Activated naive CD4-positive, alpha-beta T cell treated with anti-CD3 and anti-CD28 coated beads, Interleukin-2, amount 50 U/mL, for 72 hours (primary cell): ENCODE measurements around the gene ENAH. TPM values are rescaled to one million over a fixed set of nuclear protein-coding genes. Genes with fewer than 3 reads are reported as not detected.

Experiments
- ATAC-seq, 2 donors: fragments of 150-1000 bp; cut with Tn5 transposase; 2 replicates each; pipeline ENCODE4 v1.10.0; 2021; ENCODE audit warnings: mild to moderate bottlenecking in 2 of 2, moderate library complexity in 2 of 2
- DNase-seq, 2 donors: peaks; one replicate each; pipeline ENCODE4 v3.0.0; 2021 to 2022; ENCODE audit warnings: low spot score in 2 of 2
- H3K27ac Mint-ChIP-seq, 2 donors: one replicate each; pipeline ENCODE4 v1.8.0; 2022; ENCODE audit warnings: mild to moderate bottlenecking in 2 of 2, mixed read lengths in 2 of 2
- H3K36me3 Mint-ChIP-seq, 2 donors: one replicate each; pipeline ENCODE4 v1.8.0; 2022; ENCODE audit warnings: mixed read lengths in 2 of 2
- H3K9me3 Mint-ChIP-seq, 2 donors: one replicate each; pipeline ENCODE4 v1.8.0; 2022; ENCODE audit warnings: mixed read lengths in 2 of 2
- total RNA-seq, 2 donors: library from RNA; stranded (reverse); gene quantifications; one replicate each; pipeline ENCODE4 v1.2.3, GENCODE V29; 2022

ENAH gene
- total RNA-seq, 2 donors from 2014 or later, result 0.09 to 0.89 TPM

DNA sequence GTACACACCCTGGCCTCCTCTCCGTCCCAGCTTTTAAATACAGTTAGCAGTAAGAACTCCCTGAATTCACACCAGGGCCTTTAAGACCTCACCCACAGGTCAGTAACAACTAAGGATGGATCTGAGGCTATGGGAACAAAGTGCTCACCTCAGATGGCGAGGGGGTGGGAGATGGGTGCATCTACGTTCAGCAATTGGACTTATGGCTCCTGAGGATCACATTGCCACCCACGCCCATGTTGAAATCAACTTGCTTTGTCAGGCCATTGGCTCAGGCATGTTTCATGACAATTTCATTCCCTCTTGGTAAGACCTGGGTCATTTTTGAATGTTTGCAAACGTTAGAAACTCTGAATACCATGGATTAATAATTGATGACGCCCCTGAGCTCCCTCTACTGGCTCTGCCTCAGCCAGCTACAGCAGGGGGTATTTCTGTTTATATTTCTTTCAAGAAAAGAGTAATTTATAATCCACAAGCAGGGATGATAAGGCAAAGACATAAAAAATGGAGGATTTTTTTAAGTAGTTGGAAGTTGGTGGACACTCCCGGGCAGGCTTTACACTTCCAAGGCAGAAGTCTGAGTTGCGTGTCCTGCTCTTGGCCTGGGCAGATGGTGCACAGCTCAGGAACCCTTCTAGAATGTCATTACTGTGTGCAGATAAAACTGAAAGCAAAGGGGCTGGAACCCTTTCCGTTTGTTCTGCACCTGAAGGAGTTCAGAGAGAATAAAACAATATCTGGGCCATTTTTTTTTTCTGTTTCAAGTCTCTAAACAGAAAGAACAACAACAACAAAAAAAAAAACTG is 211.4 kb downstream of the ENAH start:
- peaks cover 0 to 6% of the 10 kb centered on the region in 2 donors for H3K36me3 Mint-ChIP-seq
- no peak for DNase-seq
- H3K27ac Mint-ChIP-seq, result peak overlapping the region in 1 of 2 donors; percentile 15
- no peak for ATAC-seq
- no peaks in the 10 kb centered on the region for H3K9me3 Mint-ChIP-seq

DNA sequence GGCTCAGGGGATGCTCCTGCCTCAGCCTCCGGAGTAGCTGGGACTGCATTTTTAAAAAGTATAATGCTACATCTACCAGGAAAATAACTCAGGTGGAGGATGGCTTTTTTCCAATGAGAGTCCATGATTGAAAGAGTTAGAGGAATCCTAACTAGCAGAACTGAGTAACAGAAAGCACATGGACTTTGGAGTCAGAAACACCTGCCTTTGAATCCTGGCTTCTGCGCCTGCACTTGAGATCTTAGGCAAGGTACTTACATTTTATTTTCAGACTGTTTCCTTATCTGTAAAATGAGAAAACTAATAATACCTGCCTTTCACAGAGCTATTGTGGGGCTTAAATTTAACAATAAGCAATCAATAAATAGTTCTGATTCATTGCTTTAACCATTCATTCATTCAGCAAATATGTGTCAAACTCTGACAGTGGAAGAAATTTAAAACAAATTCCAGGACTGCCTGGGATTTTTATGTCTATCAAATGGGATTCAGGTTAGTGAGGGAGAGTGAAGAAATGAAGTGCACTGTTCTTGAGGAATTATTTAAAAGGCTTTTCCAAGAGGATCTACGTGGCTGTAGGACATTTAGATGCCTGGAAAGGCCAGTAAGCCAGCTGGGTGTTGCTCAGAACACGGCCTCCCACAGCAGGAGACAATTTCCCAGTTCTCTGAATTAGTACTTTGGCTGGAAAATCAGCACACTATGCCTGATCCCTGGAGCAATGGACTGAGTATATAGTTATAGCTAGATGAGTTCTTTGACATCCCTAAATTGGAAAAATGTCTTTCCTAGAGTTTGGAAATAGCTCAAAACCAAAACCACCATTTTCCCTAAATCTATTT is 212.3 kb downstream of the ENAH start:
- DNase-seq (no peak), ATAC-seq (no peak)
- Mint-ChIP-seq H3K9me3 (no peaks in the 10 kb centered on the region), H3K27ac (no peak overlapping the region), H3K36me3 (peaks cover 0 to 6% of the 10 kb centered on the region in 2 donors)

DNA sequence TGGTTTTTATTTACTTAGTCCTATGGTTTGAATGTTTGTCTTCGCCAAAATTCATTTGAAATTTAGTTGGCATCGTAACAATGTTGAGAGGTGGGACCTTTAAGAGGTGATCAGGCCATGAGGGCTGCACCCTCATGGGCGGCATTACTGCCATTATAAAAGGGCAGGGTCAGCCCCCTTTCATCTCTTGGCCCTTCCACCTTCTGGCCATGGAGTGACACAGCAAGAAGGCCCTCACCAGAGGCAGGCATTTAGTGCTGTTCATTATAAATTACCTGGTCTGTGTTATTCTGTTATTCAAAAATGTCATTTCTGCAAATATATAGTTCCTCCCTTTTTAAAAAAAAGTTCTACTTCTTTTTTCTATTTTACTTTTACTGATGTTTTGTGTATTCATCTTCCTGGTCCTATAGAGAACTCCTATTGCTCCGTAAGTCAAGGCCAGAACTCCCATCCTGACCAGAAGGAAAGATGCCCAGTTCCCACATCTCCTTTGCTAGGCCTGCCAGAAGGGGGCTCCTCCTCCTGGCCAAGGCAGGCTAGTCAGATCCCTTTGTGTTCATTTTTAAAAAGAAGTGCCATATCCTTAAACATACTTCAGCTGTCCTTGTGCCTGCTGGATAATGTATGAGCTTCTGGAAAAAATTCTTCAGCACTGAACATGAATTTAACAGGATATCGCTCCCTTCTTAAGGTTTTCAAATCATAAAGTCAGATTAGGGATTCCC is 215.0 kb downstream of the ENAH start:
- no peak overlapping the region for H3K27ac Mint-ChIP-seq
- no peaks in the 10 kb centered on the region for H3K36me3 Mint-ChIP-seq
- DNase-seq (no peak), ATAC-seq (no peak)
- no peaks in the 10 kb centered on the region for H3K9me3 Mint-ChIP-seq

Other genes starting within 250 kb of the ENAH start
- 100 to 1,000 TPM; 161 to 174 TPM for gene LBR, start 225.1 kb downstream of the ENAH start, total RNA-seq
- 100 to 1,000 TPM; 245 to 281 TPM for gene SRP9, start 124.7 kb upstream of the ENAH start, total RNA-seq
- 1 to 10 TPM; 3.1 TPM for gene EPHX1, start 157.0 kb upstream of the ENAH start, total RNA-seq
- gene TMEM63A, start 229.3 kb upstream of the ENAH start, total RNA-seq, result 100 to 1,000 TPM in 1 of 2 donors, 10 to 100 TPM in 1; 67.8 to 115 TPM
- gene LEFTY1, start 236.0 kb upstream of the ENAH start, total RNA-seq, result under 1 TPM in 1 of 2 donors, not detected in 1; 0.54 TPM